Measurements from ENCODE around the gene AGAP2.

Gene AGAP2

DNA sequence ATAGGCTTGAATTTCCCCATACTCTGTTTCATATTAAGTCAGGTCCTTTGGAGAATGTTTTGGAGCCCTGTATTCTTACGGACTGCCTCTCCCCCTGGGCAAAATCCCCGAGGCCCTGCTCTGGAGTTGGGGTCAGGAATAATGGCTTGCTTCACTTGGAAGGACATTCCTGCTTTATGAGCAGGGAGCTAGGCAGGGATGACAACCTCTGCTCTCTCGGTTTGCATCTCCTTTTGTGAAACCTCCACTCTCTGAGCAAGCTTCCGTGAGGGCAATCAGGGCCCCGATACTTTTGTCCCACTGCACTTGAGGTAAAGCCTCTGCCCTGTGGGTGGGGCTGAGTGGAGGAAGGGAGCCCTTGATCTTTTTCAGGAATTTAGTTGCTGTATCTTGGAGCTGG, 25.3 kb downstream of the AGAP2 start (continued):
- TF ChIP-seq ZNF600 (tag by site-specific recombination; IDR thresholded peaks at IDR 0.05) (no peak), ZNF558 (tag by site-specific recombination; IDR thresholded peaks at IDR 0.05) (no peak), ZNF544 (tag by site-specific recombination; IDR thresholded peaks at IDR 0.05) (no peak), ZBTB7A (tag by site-specific recombination; IDR thresholded peaks at IDR 0.05; ENCODE audit: low read depth) (no peak)
- TF ChIP-seq, protein P1, sequence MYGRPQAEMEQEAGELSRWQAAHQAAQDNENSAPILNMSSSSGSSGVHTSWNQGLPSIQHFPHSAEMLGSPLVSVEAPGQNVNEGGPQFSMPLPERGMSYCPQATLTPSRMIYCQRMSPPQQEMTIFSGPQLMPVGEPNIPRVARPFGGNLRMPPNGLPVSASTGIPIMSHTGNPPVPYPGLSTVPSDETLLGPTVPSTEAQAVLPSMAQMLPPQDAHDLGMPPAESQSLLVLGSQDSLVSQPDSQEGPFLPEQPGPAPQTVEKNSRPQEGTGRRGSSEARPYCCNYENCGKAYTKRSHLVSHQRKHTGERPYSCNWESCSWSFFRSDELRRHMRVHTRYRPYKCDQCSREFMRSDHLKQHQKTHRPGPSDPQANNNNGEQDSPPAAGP (tag by site-specific recombination; IDR thresholded peaks at IDR 0.05): no peak

DNA sequence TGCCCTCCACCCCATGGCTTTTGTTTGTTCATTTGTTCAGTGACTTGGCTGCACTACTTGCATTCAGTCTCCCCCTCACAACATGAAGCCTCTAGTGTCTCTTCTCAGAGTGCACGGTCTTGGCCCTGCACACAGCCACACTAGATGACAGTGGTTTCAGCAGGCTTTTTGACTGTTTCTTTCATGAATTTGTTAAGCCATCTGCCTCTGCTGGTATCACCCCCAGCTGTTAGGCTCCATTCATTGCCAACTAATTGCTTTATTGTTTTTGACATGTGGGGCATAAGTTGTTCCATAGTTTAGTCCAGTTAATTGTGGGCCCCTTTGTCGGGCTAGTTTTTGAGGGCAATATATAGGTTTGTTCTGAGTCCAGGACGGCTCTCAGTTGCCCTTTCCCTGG, 25.8 kb downstream of the AGAP2 start:
- CTCF ChIA-PET: interaction anchor here (0.6 to 1.8 kb wide), 4 partner anchors 14 to 253 kb away, joined by 3 to 8 read pairs (median 3); no protein-coding TSS in a partner anchor
- Histone ChIP-seq H3K4me1 (ENCODE audit: control insufficient read depth, insufficient read depth, low read length) (no peaks in the 10 kb centered on the region), H3K9me3 (ENCODE audit: control insufficient read depth, insufficient read depth, low read depth, low read length) (no peaks in the 10 kb centered on the region), H3K4me3 (ENCODE audit: low read depth, low read length) (no peak overlapping the region), H3K36me3 (ENCODE audit: control insufficient read depth in 2 of 2, insufficient read depth in 1 of 2, low read length in 2 of 2) (peaks cover 16 to 23% of the 10 kb centered on the region in 2 experiments; a peak in 2 of 3 replicates), H3K27ac (ENCODE audit: extremely low read depth, low read depth, low read length) (no peak overlapping the region)
- no peak for TF ChIP-seq TRIM28 (IDR thresholded peaks at IDR 0.05; ENCODE audit: borderline replicate concordance, low read length)
- TF ChIP-seq ZNF776 (tag by site-specific recombination; IDR thresholded peaks at IDR 0.05; ENCODE audit: borderline replicate concordance): no peak
- no peak for TF ChIP-seq ZEB2 (tag by site-specific recombination; IDR thresholded peaks at IDR 0.05)
- TF ChIP-seq, protein P2, sequence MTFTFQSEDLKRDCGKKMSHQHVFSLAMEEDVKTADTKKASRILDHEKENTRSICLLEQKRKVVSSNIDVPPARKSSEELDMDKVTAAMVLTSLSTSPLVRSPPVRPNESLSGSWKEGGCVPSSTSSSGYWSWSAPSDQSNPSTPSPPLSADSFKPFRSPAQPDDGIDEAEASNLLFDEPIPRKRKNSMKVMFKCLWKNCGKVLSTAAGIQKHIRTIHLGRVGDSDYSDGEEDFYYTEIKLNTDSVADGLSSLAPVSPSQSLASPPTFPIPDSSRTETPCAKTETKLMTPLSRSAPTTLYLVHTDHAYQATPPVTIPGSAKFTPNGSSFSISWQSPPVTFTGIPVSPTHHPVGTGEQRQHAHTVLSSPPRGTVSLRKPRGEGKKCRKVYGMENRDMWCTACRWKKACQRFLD (tag by site-specific recombination; IDR thresholded peaks at IDR 0.05): no peak
- TF ChIP-seq ZNF157 (tag by site-specific recombination; IDR thresholded peaks at IDR 0.05): no peak
- TF ChIP-seq ZBTB7A (tag by site-specific recombination; IDR thresholded peaks at IDR 0.05; ENCODE audit: low read depth): no peak
- no peak for TF ChIP-seq ZNF664 (tag by site-specific recombination; IDR thresholded peaks at IDR 0.05)
- TF ChIP-seq, protein P3, sequence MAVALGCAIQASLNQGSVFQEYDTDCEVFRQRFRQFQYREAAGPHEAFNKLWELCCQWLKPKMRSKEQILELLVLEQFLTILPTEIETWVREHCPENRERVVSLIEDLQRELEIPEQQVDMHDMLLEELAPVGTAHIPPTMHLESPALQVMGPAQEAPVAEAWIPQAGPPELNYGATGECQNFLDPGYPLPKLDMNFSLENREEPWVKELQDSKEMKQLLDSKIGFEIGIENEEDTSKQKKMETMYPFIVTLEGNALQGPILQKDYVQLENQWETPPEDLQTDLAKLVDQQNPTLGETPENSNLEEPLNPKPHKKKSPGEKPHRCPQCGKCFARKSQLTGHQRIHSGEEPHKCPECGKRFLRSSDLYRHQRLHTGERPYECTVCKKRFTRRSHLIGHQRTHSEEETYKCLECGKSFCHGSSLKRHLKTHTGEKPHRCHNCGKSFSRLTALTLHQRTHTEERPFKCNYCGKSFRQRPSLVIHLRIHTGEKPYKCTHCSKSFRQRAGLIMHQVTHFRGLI (tag by site-specific recombination; IDR thresholded peaks at IDR 0.05): no peak
- no peak for TF ChIP-seq OSR2 (tag by site-specific recombination; IDR thresholded peaks at IDR 0.05)
- TF ChIP-seq ZNF112 (tag by site-specific recombination; IDR thresholded peaks at IDR 0.05): no peak
- no peak for TF ChIP-seq SALL2 (tag by site-specific recombination; IDR thresholded peaks at IDR 0.05; ENCODE audit: borderline replicate concordance)
- no peak for TF ChIP-seq ZSCAN23 (tag by site-specific recombination; IDR thresholded peaks at IDR 0.05)
- no peak for TF ChIP-seq ZNF555 (tag by site-specific recombination; conservative IDR thresholded peaks at IDR 0.05)
- TF ChIP-seq ZNF114 (tag by site-specific recombination; IDR thresholded peaks at IDR 0.05): no peak
- no peak for TF ChIP-seq ZNF239 (tag by site-specific recombination; IDR thresholded peaks at IDR 0.05)
- TF ChIP-seq ZSCAN16 (tag by site-specific recombination; IDR thresholded peaks at IDR 0.05): no peak
- no peak for TF ChIP-seq ZNF701 (tag by site-specific recombination; IDR thresholded peaks at IDR 0.05)
- TF ChIP-seq, protein P4, sequence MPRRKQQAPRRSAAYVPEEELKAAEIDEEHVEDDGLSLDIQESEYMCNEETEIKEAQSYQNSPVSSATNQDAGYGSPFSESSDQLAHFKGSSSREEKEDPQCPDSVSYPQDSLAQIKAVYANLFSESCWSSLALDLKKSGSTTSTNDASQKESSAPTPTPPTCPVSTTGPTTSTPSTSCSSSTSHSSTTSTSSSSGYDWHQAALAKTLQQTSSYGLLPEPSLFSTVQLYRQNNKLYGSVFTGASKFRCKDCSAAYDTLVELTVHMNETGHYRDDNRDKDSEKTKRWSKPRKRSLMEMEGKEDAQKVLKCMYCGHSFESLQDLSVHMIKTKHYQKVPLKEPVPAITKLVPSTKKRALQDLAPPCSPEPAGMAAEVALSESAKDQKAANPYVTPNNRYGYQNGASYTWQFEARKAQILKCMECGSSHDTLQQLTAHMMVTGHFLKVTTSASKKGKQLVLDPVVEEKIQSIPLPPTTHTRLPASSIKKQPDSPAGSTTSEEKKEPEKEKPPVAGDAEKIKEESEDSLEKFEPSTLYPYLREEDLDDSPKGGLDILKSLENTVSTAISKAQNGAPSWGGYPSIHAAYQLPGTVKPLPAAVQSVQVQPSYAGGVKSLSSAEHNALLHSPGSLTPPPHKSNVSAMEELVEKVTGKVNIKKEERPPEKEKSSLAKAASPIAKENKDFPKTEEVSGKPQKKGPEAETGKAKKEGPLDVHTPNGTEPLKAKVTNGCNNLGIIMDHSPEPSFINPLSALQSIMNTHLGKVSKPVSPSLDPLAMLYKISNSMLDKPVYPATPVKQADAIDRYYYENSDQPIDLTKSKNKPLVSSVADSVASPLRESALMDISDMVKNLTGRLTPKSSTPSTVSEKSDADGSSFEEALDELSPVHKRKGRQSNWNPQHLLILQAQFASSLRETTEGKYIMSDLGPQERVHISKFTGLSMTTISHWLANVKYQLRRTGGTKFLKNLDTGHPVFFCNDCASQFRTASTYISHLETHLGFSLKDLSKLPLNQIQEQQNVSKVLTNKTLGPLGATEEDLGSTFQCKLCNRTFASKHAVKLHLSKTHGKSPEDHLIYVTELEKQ (tag by site-specific recombination; IDR thresholded peaks at IDR 0.05; ENCODE audit: borderline replicate concordance): no peak
- TF ChIP-seq ZNF777 (tag by site-specific recombination; IDR thresholded peaks at IDR 0.05; ENCODE audit: borderline replicate concordance): no peak
- TF ChIP-seq ZNF155 (tag by site-specific recombination; IDR thresholded peaks at IDR 0.05): no peak
- POLR2A ChIA-PET: interaction anchor here (0.7 kb wide), 1 partner anchor 183 kb away, joined by 3 read pairs; no protein-coding TSS in a partner anchor
